Duodenal mucosa (tissue), 2 donors: ENCODE results near the gene ME3.
"Not testable (repeated sequence)": the region's sequence is repeated elsewhere in the genome, so short reads cannot be mapped to it uniquely, and the experiment has no call there.

Experiments used
- H3K27ac ChIP-seq: one replicate; pipeline ENCODE4 v1.7.0; 2013; ENCODE audit warnings: low read depth, low read length
- H3K27me3 ChIP-seq, 2 donors: one replicate each; pipeline ENCODE4 v1.7.0; 2013; ENCODE audit warnings: low read length in 2 of 2, control low read depth in 1 of 2; ENCODE audit not compliant: insufficient read depth in 2 of 2, control insufficient read depth in 1 of 2
- H3K36me3 ChIP-seq, 2 donors: one replicate each; pipeline ENCODE4 v1.7.0; 2013; ENCODE audit warnings: low read length in 2 of 2, control low read depth in 1 of 2; ENCODE audit not compliant: insufficient read depth in 2 of 2, control insufficient read depth in 1 of 2
- H3K4me1 ChIP-seq, 2 donors: one replicate each; pipeline ENCODE4 v1.7.0; 2013; ENCODE audit warnings: low read length in 2 of 2, control low read depth in 1 of 2; ENCODE audit not compliant: insufficient read depth in 2 of 2, control insufficient read depth in 1 of 2
- H3K4me3 ChIP-seq, 2 donors: one replicate each; pipeline ENCODE4 v1.7.0; 2013; ENCODE audit warnings: low read length in 2 of 2, low read depth in 1 of 2
- H3K9ac ChIP-seq, 2 donors: one replicate each; pipeline ENCODE4 v1.7.0; 2013; ENCODE audit warnings: low read length in 2 of 2, low read depth in 1 of 2
- H3K9me3 ChIP-seq, 2 donors: one replicate each; pipeline ENCODE4 v1.7.0; 2013; ENCODE audit warnings: low read length in 2 of 2, control low read depth in 1 of 2; ENCODE audit not compliant: control insufficient read depth in 1 of 2

Gene ME3

GRCh38 chr11:86570451-86570850 lies 102.0 kb downstream of the ME3 start:
- no peaks in the 10 kb centered on the region for H3K36me3 ChIP-seq
- H3K27me3 ChIP-seq = no peaks in the 10 kb centered on the region
- H3K9me3 ChIP-seq = no peaks in the 10 kb centered on the region
- H3K4me3 ChIP-seq = no peak overlapping the region
- peaks cover 0 to 10% of the 10 kb centered on the region in 2 donors for H3K4me1 ChIP-seq
- H3K27ac ChIP-seq = no peak overlapping the region
- no peak overlapping the region for H3K9ac ChIP-seq

DNA sequence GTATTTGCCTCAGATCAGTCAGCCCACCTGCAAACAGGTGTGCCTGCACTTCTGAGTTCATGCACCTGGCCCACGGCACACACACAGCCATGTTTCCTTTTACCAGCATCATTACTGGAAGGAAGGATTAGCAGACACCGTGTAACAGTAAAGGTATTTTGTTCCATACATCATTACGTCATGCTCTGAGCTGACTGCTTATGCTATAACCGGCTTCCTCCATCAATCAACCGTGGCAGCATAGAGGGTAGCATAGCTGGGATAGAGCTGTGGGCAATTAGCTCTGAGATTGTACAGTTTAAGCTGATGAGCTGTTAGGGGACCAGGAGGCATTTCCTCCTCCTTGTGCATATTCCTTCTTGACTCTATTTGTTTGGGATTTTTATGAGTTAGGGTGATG lies 102.4 kb downstream of the ME3 start:
- Histone ChIP-seq H3K4me1 (peaks cover 0 to 10% of the 10 kb centered on the region in 2 donors), H3K9ac (no peak overlapping the region), H3K27me3 (no peaks in the 10 kb centered on the region), H3K27ac (no peak overlapping the region), H3K9me3 (no peaks in the 10 kb centered on the region), H3K36me3 (no peaks in the 10 kb centered on the region), H3K4me3 (no peak overlapping the region)

DNA sequence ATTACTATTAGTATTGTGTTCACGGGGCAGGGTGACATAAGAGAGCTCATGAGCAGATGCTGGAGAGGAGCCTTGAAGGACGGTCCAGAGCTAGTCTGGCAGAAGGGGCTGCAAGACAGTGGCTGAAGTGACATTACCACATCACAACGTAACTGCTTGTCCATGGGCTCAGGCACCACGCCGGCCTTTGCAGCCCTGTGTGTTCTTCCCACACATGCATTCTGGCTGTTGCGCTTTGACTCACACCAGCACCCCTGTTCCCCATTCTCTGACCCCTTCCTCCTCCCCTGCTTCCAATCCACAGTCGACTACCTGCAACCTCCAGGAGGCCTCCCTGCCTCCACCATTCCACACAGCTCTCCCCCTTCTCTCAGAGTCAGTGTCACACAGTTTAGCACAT lies 103.3 kb downstream of the ME3 start:
- Histone ChIP-seq H3K9me3 (no peaks in the 10 kb centered on the region), H3K4me3 (no peak overlapping the region), H3K9ac (no peak overlapping the region), H3K36me3 (no peaks in the 10 kb centered on the region), H3K4me1 (peaks cover 0 to 10% of the 10 kb centered on the region in 2 donors), H3K27ac (no peak overlapping the region), H3K27me3 (no peaks in the 10 kb centered on the region)

DNA sequence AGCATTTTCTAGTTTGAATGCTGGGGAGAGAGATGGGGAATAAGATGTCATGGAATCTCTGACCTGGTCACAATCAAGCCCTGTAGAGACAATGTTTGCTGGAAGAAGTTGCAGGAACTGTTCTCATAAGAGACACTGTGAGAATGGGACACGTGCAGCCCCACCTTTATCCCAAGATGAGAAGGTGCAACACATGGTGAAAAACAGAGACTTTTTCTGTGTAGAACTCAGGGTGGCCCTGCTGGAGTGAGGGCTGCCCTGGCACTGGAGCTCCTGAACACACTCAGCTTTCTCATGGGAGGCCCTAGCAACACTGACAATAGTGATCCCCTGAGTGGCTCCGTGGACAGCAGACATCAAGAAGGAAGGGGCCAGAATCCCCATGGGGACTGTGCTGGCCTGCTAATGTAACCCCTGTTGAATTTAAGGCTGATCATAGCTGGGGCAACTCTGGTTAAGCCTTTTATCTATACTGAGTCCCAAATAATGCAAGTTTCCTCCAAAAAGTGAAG lies 106.6 kb downstream of the ME3 start:
- Histone ChIP-seq H3K4me1 (peaks cover 0 to 10% of the 10 kb centered on the region in 2 donors), H3K9ac (no peak overlapping the region), H3K27me3 (no peaks in the 10 kb centered on the region), H3K36me3 (no peaks in the 10 kb centered on the region), H3K4me3 (no peak overlapping the region), H3K9me3 (no peaks in the 10 kb centered on the region), H3K27ac (no peak overlapping the region)

GRCh38 chr11:86565388-86565787 lies 107.0 kb downstream of the ME3 start:
- Histone ChIP-seq H3K27me3 (no peaks in the 10 kb centered on the region), H3K9ac (no peak overlapping the region), H3K4me3 (no peak overlapping the region), H3K4me1 (peaks cover 0 to 10% of the 10 kb centered on the region in 2 donors), H3K36me3 (no peaks in the 10 kb centered on the region), H3K9me3 (no peaks in the 10 kb centered on the region), H3K27ac (no peak overlapping the region)

GRCh38 chr11:86562842-86563241 lies 109.6 kb downstream of the ME3 start:
- H3K36me3 ChIP-seq, H3K4me3 ChIP-seq, H3K9me3 ChIP-seq, H3K27me3 ChIP-seq, H3K9ac ChIP-seq, H3K27ac ChIP-seq: not testable (repeated sequence)
- H3K4me1 ChIP-seq = peaks cover 10 to 23% of the 10 kb centered on the region in 2 donors

DNA sequence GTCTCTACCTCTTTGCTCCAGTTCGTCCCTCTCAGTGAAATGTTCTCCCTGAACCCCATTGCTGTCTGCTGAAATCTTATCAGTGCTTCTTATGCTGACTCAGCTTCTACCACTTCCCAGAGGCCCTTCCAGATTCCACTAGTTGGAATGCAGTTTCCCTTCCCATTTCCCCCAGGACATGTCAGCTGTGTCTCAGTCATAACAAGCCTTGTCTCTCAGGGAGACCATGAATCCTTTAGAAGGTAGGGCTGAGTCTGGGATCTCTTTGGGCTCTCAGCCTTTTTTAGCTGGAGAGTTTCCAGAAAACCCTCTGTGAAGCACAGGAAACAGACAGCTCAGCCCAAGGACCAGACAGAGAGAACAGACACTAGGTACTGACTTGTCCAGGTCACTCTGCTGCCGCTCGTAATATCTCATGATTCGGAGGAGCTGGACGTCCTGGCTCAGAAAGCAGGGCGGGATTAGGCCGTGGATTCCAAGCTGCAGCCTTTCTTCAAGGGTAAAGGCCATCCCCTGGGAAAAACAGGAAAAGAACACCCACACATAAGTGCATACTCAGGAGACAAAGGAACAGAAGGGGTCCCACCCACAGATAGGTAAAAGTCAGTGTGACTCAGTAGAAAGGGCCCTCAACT lies 113.0 kb downstream of the ME3 start:
- Histone ChIP-seq H3K4me1 (peaks cover 10 to 15% of the 10 kb centered on the region in 2 donors), H3K4me3 (no peak overlapping the region), H3K9ac (no peak overlapping the region), H3K36me3 (no peaks in the 10 kb centered on the region), H3K9me3 (no peaks in the 10 kb centered on the region), H3K27me3 (no peaks in the 10 kb centered on the region), H3K27ac (no peak overlapping the region)

DNA sequence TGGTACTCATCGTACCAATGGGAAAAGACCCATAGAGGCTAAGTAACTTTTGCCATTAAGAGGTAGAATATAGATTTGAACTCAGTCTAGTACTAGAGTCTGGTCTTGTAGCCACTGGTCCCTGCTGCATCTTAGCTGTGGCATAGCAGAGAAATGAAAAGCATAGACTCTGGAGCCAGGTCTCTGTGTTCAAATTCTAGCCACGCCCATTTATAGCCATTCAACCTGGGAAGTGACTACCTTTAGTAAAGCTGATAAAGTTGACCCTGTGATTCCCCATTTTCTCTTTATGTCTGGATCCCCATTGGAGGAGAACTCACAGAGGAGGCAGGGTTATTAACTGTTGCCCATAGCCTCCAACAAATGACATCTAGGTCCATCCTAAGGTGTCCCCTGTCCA lies 113.6 kb downstream of the ME3 start:
- Histone ChIP-seq H3K9me3 (no peaks in the 10 kb centered on the region), H3K36me3 (no peaks in the 10 kb centered on the region), H3K27me3 (no peaks in the 10 kb centered on the region), H3K4me1 (peaks cover 10 to 15% of the 10 kb centered on the region in 2 donors), H3K9ac (no peak overlapping the region), H3K27ac (no peak overlapping the region), H3K4me3 (no peak overlapping the region)

DNA sequence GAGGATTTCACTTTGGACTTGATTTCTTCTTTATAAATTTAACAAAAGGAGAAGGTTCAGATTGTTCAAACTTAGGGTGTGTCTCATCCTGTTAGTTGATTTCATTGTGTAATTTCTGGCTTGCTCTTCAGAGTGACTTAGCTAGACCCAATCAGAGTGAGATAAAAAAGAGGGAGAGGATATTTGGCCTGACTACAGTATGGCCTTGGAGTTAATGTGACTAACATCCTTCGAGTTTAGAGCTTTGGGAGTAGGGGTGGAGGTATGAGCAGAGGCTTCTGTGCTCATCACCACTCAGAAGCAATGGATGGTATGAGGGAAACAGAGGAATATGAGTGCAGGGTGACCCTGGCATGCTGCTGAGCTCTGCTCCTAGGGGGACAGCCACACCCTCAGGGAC lies 114.2 kb downstream of the ME3 start:
- H3K36me3 ChIP-seq = no peaks in the 10 kb centered on the region
- H3K4me1 ChIP-seq = peaks cover 10 to 20% of the 10 kb centered on the region in 2 donors
- H3K27ac ChIP-seq = no peak overlapping the region
- H3K4me3 ChIP-seq = no peak overlapping the region
- no peaks in the 10 kb centered on the region for H3K9me3 ChIP-seq
- H3K9ac ChIP-seq = no peak overlapping the region
- H3K27me3 ChIP-seq = no peaks in the 10 kb centered on the region

- H3K27ac ChIP-seq = no peak overlapping the region
- no peaks in the 10 kb centered on the region for H3K36me3 ChIP-seq
- no peak overlapping the region for H3K9ac ChIP-seq
- peaks cover 19 to 36% of the 10 kb centered on the region in 2 donors for H3K4me1 ChIP-seq
- no peaks in the 10 kb centered on the region for H3K27me3 ChIP-seq
- no peaks in the 10 kb centered on the region for H3K9me3 ChIP-seq
- no peak overlapping the region for H3K4me3 ChIP-seq
Observed at GRCh38 chr11:86555866-86556265, 116.5 kb downstream of the ME3 start.
